Measurements from ENCODE around the gene UNC13B.
"Not testable (repeated sequence)": the region's sequence is repeated elsewhere in the genome, so short reads cannot be mapped to it uniquely, and the experiment has no call there.

Gene UNC13B

GRCh38 chr9:35220659-35221338, 59.0 kb downstream of the UNC13B start:
- DNase-seq, result no peak
- no peaks in the 10 kb centered on the region for H3K4me1 ChIP-seq (ENCODE audit: control insufficient read depth, insufficient read depth, low read length, poor library complexity, severe bottlenecking)
- no peaks in the 10 kb centered on the region for H3K36me3 ChIP-seq (ENCODE audit: control insufficient read depth, insufficient read depth, low read length)
- H3K27ac ChIP-seq (ENCODE audit: insufficient read depth, low read length, poor library complexity, severe bottlenecking), result no peak overlapping the region
- H3K9me3 ChIP-seq (ENCODE audit: control insufficient read depth, low read length), result no peaks in the 10 kb centered on the region
- H3K27me3 ChIP-seq (replicated peaks; ENCODE audit: control insufficient read depth, insufficient read depth, low read length, poor library complexity, severe bottlenecking), result no peaks in the 10 kb centered on the region
- no peak overlapping the region for H3K4me3 ChIP-seq (ENCODE audit: insufficient read depth, low read depth, low read length, poor library complexity, severe bottlenecking)

GRCh38 chr9:35225677-35226076, 63.9 kb downstream of the UNC13B start:
- DNase-seq, result no peak
- H3K36me3 ChIP-seq (ENCODE audit: control insufficient read depth, insufficient read depth, low read length), result no peaks in the 10 kb centered on the region
- H3K4me1 ChIP-seq (ENCODE audit: control insufficient read depth, insufficient read depth, low read length, poor library complexity, severe bottlenecking), result no peaks in the 10 kb centered on the region
- no peak overlapping the region for H3K4me3 ChIP-seq (ENCODE audit: insufficient read depth, low read depth, low read length, poor library complexity, severe bottlenecking)
- no peaks in the 10 kb centered on the region for H3K9me3 ChIP-seq (ENCODE audit: control insufficient read depth, low read length)
- H3K27ac ChIP-seq (ENCODE audit: insufficient read depth, low read length, poor library complexity, severe bottlenecking), result no peak overlapping the region
- H3K27me3 ChIP-seq (replicated peaks; ENCODE audit: control insufficient read depth, insufficient read depth, low read length, poor library complexity, severe bottlenecking), result no peaks in the 10 kb centered on the region

- Histone ChIP-seq H3K4me1 (ENCODE audit: control insufficient read depth, insufficient read depth, low read length, poor library complexity, severe bottlenecking) (no peaks in the 10 kb centered on the region), H3K36me3 (ENCODE audit: control insufficient read depth, insufficient read depth, low read length) (no peaks in the 10 kb centered on the region), H3K9me3 (ENCODE audit: control insufficient read depth, low read length) (no peaks in the 10 kb centered on the region), H3K27me3 (replicated peaks; ENCODE audit: control insufficient read depth, insufficient read depth, low read length, poor library complexity, severe bottlenecking) (no peaks in the 10 kb centered on the region), H3K27ac (ENCODE audit: insufficient read depth, low read length, poor library complexity, severe bottlenecking) (no peak overlapping the region), H3K4me3 (ENCODE audit: insufficient read depth, low read depth, low read length, poor library complexity, severe bottlenecking) (no peak overlapping the region)
- DNase-seq, result no peak
Measured at GRCh38 chr9:35226651-35227050, 64.8 kb downstream of the UNC13B start.

GRCh38 chr9:35227284-35227683, 65.5 kb downstream of the UNC13B start:
- Histone ChIP-seq H3K27ac (ENCODE audit: insufficient read depth, low read length, poor library complexity, severe bottlenecking) (no peak overlapping the region), H3K27me3 (replicated peaks; ENCODE audit: control insufficient read depth, insufficient read depth, low read length, poor library complexity, severe bottlenecking) (no peaks in the 10 kb centered on the region)
- no peak for DNase-seq

GRCh38 chr9:35229066-35229778, 67.4 kb downstream of the UNC13B start:
- Histone ChIP-seq H3K4me3 (ENCODE audit: insufficient read depth, low read depth, low read length, poor library complexity, severe bottlenecking) (no peak overlapping the region), H3K27me3 (replicated peaks; ENCODE audit: control insufficient read depth, insufficient read depth, low read length, poor library complexity, severe bottlenecking) (no peaks in the 10 kb centered on the region), H3K27ac (ENCODE audit: insufficient read depth, low read length, poor library complexity, severe bottlenecking) (no peak overlapping the region), H3K4me1 (ENCODE audit: control insufficient read depth, insufficient read depth, low read length, poor library complexity, severe bottlenecking) (no peaks in the 10 kb centered on the region), H3K36me3 (ENCODE audit: control insufficient read depth, insufficient read depth, low read length) (no peaks in the 10 kb centered on the region), H3K9me3 (ENCODE audit: control insufficient read depth, low read length) (no peaks in the 10 kb centered on the region)
- DNase-seq, result no peak

More at GRCh38 chr9:35227284-35227683, 65.5 kb downstream of the UNC13B start:
- no peaks in the 10 kb centered on the region for H3K4me1 ChIP-seq (ENCODE audit: control insufficient read depth, insufficient read depth, low read length, poor library complexity, severe bottlenecking)
- H3K36me3 ChIP-seq (ENCODE audit: control insufficient read depth, insufficient read depth, low read length), result no peaks in the 10 kb centered on the region
- H3K4me3 ChIP-seq (ENCODE audit: insufficient read depth, low read depth, low read length, poor library complexity, severe bottlenecking), result no peak overlapping the region
- H3K9me3 ChIP-seq (ENCODE audit: control insufficient read depth, low read length), result no peaks in the 10 kb centered on the region

- no peaks in the 10 kb centered on the region for H3K9me3 ChIP-seq (ENCODE audit: control insufficient read depth, low read length)
- no peaks in the 10 kb centered on the region for H3K4me1 ChIP-seq (ENCODE audit: control insufficient read depth, insufficient read depth, low read length, poor library complexity, severe bottlenecking)
- H3K27me3 ChIP-seq (replicated peaks; ENCODE audit: control insufficient read depth, insufficient read depth, low read length, poor library complexity, severe bottlenecking), result no peaks in the 10 kb centered on the region
- no peak overlapping the region for H3K27ac ChIP-seq (ENCODE audit: insufficient read depth, low read length, poor library complexity, severe bottlenecking)
- no peak overlapping the region for H3K4me3 ChIP-seq (ENCODE audit: insufficient read depth, low read depth, low read length, poor library complexity, severe bottlenecking)
- no peak for DNase-seq
- H3K36me3 ChIP-seq (ENCODE audit: control insufficient read depth, insufficient read depth, low read length), result no peaks in the 10 kb centered on the region
Measured at GRCh38 chr9:35229779-35230143, 68.0 kb downstream of the UNC13B start.

- H3K36me3 ChIP-seq (ENCODE audit: control insufficient read depth, insufficient read depth, low read length), result no peaks in the 10 kb centered on the region
Measured at GRCh38 chr9:35232867-35233544, 71.2 kb downstream of the UNC13B start.

GRCh38 chr9:35236692-35237091, 74.9 kb downstream of the UNC13B start:
- Histone ChIP-seq H3K9me3 (ENCODE audit: control insufficient read depth, low read length) (no peaks in the 10 kb centered on the region), H3K36me3 (ENCODE audit: control insufficient read depth, insufficient read depth, low read length) (no peaks in the 10 kb centered on the region), H3K27ac (ENCODE audit: insufficient read depth, low read length, poor library complexity, severe bottlenecking) (no peak overlapping the region), H3K4me3 (ENCODE audit: insufficient read depth, low read depth, low read length, poor library complexity, severe bottlenecking) (no peak overlapping the region), H3K4me1 (ENCODE audit: control insufficient read depth, insufficient read depth, low read length, poor library complexity, severe bottlenecking) (no peaks in the 10 kb centered on the region), H3K27me3 (replicated peaks; ENCODE audit: control insufficient read depth, insufficient read depth, low read length, poor library complexity, severe bottlenecking) (no peaks in the 10 kb centered on the region)
- DNase-seq, result no peak

More at GRCh38 chr9:35232867-35233544, 71.2 kb downstream of the UNC13B start:
- Histone ChIP-seq H3K9me3 (ENCODE audit: control insufficient read depth, low read length) (no peaks in the 10 kb centered on the region), H3K4me3 (ENCODE audit: insufficient read depth, low read depth, low read length, poor library complexity, severe bottlenecking) (no peak overlapping the region), H3K4me1 (ENCODE audit: control insufficient read depth, insufficient read depth, low read length, poor library complexity, severe bottlenecking) (no peaks in the 10 kb centered on the region), H3K27ac (ENCODE audit: insufficient read depth, low read length, poor library complexity, severe bottlenecking) (no peak overlapping the region), H3K27me3 (replicated peaks; ENCODE audit: control insufficient read depth, insufficient read depth, low read length, poor library complexity, severe bottlenecking) (no peaks in the 10 kb centered on the region)
- DNase-seq, result no peak

GRCh38 chr9:35237311-35237710, 75.5 kb downstream of the UNC13B start:
- Histone ChIP-seq H3K4me3 (ENCODE audit: insufficient read depth, low read depth, low read length, poor library complexity, severe bottlenecking) (no peak overlapping the region), H3K9me3 (ENCODE audit: control insufficient read depth, low read length) (no peaks in the 10 kb centered on the region), H3K4me1 (ENCODE audit: control insufficient read depth, insufficient read depth, low read length, poor library complexity, severe bottlenecking) (no peaks in the 10 kb centered on the region), H3K27ac (ENCODE audit: insufficient read depth, low read length, poor library complexity, severe bottlenecking) (no peak overlapping the region), H3K36me3 (ENCODE audit: control insufficient read depth, insufficient read depth, low read length) (no peaks in the 10 kb centered on the region), H3K27me3 (replicated peaks; ENCODE audit: control insufficient read depth, insufficient read depth, low read length, poor library complexity, severe bottlenecking) (no peaks in the 10 kb centered on the region)
- DNase-seq, result no peak

GRCh38 chr9:35245945-35246344, 84.1 kb downstream of the UNC13B start:
- not testable (repeated sequence) for H3K9me3 ChIP-seq (ENCODE audit: control insufficient read depth, low read length); H3K27me3 ChIP-seq (replicated peaks; ENCODE audit: control insufficient read depth, insufficient read depth, low read length, poor library complexity, severe bottlenecking); DNase-seq; H3K4me3 ChIP-seq (ENCODE audit: insufficient read depth, low read depth, low read length, poor library complexity, severe bottlenecking); H3K27ac ChIP-seq (ENCODE audit: insufficient read depth, low read length, poor library complexity, severe bottlenecking); H3K4me1 ChIP-seq (ENCODE audit: control insufficient read depth, insufficient read depth, low read length, poor library complexity, severe bottlenecking); H3K36me3 ChIP-seq (ENCODE audit: control insufficient read depth, insufficient read depth, low read length)

Measured in effector memory CD4-positive, alpha-beta T cell (primary cell).